NCI-H2196 (cell line): Measurements from ENCODE around the gene USP3.
"Not testable (repeated sequence)": the region's sequence is repeated elsewhere in the genome, so short reads cannot be mapped to it uniquely, and the experiment has no call there.

Experiments used
- DNase-seq: peaks from one replicate; lab custom pipeline; 2025; ENCODE audit not compliant: unreplicated experiment; lab: John Stamatoyannopoulos, UW

The USP3 gene

DNA sequence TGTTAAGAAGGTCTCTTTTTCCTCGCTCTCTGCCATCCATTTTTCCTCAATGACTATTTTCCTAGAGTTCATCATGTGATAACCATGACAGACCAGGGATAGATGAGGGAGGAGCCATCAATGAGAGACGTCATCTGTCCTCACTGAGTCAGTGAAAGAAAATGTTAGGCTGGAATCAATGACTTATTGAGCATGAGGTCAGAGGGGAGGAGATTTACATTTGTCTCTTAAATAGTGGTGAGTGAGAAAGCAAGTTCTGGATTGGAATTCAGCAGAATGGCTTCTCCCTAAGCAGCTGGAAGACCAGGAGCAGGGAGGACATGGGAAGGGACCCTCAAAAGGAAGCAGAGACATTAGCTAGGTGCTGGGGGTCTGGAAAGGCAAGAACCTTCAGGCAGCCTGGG is 28.2 kb upstream of the USP3 start:
- DNase-seq = no peak

DNA sequence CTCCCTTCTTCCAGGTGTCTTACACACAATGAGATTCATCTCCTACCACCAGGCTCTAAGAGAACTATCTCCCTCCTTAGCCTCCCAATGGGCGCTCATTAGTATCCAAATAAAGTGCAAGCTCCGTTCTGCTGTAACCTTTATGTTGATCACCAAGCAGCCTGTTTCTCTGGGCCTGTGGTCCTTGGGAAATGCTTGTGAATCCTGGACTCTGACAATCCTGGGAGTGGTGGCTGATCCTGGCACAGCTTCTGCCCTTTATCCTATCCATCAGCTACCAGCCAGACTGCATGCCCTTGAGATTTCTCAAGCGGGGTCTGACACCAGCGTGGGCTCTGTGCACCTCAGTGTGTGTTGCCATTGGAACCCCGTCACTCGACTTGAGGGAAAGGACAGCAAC is 26.1 kb upstream of the USP3 start:
- no peak for DNase-seq

DNA sequence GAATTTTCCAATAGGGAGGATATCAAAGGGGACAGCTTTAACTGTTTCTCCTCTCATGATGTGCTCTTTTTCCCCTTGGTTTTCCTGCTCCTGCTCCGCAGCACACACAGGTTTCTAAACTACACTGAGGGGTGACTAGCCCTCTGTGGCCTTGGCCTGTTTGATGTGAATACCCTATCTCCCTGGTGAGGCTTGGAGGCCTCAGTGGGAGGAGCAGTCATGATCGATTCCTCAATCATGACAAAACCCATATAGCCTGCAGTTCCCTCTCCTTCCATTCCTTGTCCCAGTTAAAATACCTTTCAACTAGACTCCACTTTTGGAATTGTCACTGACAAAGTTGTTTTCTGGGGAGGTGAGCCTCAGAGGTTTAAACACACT is 24.0 kb upstream of the USP3 start:
- no peak for DNase-seq

DNA sequence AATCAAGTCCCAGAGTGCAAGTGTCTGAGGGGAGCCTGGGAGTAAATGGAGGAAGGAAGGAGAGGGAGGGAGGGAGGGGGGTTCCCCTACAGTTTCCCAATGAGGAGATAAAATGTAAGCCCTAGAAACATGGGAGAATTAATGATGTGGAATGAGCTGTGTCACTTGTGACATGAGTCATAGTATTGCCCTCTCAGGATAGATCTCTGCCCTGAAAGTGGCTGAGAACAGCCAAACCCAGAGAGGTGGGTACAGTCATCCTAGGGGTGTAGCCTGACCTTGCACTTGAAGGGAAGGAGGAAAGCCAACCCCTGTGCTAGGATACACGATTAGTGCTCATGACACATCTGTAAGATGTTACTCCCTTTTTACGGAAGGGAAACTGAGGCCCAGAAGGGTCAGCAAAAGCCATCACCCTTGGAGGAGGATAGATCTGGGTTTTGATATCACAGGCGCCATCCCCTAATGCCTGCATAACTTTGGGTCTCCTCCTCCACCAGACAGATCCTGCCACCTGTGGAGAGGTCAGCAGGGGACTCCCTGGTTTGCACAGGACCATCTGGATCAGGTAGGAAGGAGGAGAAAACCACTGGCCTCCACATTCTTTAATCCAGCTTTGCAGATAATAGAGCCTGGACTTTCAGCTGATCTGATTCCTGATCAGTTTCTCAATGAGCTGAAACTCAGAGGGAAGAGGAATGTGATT is 23.1 kb upstream of the USP3 start:
- DNase-seq = no peak

DNA sequence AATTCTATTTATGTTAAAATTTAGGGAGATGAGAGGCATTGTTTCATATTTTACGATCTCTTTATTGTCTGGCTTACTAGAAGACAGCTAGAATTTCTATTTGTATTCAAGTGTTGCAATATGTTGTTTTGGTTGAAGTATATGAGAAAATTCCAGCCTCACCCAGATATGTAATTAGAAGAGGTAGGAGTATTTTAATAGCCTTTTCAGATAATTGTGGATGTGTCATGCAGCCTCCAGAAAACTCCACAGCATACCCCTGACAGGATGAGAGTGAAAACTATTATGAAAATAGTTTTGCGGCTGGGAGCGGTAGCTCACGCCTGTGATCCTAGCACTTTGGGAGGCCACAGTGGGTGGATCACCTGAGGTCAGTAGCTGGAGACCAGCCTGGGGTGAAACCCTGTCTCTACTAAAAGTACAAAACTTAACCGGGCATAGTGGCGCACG is 21.5 kb upstream of the USP3 start:
- DNase-seq = no peak

DNA sequence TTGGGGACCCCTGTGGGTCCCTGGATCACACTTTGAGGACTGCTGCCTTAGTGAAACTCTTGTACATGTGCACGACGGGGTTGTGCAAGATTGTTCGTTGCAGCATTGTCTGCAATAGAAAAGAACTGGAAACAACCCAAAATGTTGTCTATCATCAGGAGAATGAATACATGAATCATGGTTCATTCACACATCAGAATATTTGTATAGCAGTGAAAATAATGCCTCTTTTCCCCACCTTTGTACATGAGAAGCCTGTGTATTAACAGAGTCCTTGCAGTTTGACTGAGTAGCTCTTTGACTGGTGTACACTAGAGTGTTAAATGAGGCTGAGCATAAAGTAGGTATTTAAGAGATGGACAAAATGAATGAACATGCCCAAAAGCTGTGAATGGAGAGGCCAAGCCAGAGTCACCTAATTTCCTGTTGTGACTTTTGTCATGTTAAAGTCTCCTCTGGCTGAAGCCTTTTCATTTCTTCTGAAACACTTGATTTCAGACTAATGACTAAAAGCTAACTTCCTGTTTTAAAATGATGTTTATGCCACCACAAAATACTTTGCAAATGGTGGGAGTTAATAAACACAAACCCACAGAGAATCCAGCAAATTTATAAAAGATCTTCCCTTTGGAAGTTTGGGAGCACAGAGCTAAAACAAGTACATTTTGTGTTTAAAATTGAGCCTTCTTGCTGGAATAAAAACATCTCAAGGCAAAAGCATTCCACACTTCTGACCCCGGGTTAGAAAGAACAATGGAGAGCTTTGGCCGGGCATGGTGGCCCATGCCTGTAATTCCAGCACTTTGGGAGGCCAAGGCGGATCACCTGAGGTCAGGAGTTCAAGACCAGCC is 20.6 kb upstream of the USP3 start:
- DNase-seq = no peak

DNA sequence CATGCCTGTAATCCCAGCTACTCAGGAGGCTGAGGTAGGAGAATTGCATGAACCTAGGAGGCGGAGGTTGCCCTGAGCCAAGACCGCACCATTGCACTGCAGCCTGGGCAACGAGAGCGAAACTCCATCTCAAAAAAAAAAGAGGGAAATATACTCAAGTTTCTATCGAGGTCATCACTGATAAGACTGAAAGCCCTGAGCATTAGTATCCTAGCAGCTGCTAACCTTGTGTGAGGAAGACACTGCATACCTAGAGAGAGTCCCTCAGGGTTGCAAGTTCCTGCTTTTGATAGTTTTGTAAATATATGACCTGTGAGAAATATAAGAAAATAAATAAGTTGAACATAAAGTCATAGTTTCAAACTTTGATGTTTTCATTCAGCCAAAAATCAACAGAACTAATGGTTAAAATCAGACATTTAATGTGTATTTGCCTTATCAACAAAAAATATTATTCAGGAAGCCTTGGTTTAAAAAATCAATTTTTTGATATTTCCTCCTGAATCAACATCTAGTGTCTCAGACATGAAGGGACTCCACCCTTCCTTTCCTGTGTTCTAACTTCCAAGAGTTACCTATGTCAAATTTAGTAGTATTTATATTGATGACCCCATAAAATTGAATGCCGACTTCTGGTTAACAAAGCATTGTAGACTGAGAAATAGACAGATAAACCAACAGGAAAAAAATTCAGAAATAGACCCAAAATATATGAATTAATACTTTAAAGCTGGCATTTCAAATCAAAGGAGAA is 19.8 kb upstream of the USP3 start:
- DNase-seq = no peak

DNA sequence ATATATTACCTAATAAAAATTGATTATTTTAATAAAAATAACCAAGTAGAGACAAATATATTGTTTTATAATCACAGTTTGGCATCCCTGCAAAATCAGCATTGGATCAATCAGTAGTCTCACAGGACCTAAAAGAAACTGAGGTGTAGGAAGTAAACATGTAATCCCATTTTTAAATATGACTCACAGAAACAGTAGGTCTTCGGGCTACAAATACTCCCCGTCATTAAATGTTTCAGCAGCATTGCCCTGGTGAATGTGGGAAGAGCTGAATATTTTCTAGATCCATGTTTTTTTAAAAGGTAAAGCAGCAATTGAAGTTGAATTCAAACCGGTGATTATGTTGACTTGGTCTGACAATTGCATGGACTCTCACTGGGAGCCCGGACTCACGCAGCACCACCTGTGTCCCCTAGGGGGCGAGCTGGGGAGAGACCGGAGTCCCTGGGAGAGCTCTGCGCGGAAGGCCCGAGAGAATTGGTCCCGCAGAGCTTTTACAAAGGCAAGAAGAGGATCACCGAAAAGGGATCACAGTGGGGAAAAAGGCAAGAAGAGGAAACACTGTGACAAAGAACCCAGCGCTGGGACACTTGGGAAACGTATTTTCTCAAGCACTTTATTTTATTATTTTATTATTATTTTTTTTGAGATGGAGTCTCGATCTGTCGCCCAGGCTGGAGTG is 17.2 kb upstream of the USP3 start:
- peak; percentile 16 for DNase-seq

DNA sequence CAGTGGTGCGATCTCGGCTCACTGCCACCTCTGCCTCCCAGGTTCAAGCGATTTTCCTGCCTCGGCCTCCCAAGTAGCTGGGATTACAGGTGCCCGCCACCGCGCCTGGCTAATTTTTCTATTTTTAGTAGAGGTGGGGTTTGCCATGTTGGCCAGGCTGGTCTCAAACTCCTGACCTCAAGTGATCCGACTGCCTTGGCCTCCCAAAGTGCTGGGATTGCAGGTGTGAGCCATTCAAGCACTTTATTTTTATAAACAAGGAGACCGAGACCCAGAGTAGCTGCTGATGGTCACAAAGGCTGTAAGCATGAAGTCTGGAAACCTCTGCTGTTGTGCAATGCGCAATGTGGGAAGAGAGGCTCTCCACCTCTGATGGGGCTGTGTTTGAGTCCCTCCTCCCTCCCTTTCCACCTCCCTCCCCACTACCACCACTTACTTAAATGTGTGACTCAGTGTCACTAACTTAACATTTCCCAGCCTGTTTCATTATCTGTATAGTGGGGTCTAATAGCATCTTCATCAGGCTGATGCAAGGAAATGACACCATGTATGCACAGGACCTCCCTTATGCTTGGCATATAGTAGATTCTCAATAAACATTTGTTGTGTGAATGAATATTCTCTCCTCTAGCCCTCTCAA is 16.5 kb upstream of the USP3 start:
- not testable (repeated sequence) for DNase-seq

DNA sequence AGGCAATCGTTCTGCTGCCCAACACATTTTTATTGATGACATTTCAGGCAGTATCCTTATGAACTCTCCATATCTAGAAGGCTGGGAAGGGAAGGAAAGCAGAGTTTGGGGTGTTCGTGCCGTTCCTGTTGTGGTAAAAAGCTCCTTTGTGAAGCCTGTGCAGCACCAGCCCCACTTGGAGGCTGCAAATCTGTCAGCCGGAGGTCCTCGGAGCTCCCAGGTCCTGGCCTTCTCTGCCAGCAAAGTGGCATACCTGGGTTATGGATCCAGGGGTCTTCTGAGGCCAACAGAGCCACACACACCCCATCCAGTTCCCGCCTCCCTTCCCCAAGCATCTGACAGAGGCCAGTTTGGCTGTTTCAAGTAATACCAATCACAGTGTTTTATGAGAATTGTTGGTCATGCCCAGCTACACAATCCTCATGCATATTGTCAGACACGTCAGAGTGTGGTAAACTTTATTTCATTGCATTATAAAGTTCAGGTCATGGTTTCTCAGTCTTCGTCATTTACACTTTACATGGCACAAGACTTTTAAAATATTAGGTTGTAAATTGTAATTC is 15.9 kb upstream of the USP3 start:
- no peak for DNase-seq

DNA sequence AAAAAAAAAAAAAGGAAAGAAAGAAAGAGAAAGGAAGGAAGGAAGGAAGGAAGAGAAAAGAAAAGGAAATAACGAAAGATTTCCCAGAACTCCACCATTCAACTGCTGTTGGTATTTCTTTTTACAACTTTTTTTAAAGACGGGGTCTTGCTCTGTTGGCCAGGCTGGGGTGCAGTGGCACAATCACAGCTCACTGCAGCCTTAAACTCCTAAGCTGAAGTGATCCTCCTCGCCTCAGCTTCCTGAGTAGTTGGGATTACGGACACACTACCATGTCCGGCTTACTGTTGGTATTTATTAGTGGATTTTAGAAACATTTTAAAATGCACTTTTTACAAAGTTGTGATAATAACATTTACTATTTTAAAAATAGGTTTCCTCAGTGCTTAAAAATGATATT is 15.0 kb upstream of the USP3 start:
- no peak for DNase-seq

DNA sequence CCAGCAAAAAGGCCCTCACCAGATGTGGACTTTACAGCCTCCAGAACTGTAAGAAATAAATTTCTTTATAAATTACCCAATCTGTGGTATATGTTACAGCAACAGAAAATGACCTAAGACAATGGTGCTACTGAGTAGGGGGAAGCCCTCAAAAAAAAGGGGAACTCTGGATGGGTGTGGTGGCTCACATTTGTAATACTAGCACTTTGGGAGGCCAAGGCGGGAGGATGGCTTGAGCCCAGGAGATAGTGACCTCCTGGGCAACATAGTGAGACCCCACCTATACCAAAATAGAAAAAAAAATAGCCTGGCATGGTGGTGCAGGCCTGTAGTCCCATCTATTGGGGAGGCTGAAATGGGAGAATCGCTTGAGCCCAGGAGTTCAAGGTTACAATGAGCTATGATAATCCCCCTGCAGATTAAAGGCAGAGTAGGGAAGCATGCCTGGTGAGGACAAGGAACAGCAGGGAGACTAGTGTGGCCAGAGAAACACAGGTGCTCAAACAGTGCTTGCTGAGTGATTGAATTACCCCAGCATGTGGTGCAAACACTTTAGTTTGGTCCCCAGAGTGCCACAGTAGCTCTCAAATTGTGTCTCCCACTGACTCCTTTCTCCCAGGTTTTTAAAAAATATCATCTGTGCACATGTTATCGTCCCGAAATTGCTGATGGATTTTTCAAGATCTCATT is 13.9 kb upstream of the USP3 start:
- DNase-seq = no peak

DNA sequence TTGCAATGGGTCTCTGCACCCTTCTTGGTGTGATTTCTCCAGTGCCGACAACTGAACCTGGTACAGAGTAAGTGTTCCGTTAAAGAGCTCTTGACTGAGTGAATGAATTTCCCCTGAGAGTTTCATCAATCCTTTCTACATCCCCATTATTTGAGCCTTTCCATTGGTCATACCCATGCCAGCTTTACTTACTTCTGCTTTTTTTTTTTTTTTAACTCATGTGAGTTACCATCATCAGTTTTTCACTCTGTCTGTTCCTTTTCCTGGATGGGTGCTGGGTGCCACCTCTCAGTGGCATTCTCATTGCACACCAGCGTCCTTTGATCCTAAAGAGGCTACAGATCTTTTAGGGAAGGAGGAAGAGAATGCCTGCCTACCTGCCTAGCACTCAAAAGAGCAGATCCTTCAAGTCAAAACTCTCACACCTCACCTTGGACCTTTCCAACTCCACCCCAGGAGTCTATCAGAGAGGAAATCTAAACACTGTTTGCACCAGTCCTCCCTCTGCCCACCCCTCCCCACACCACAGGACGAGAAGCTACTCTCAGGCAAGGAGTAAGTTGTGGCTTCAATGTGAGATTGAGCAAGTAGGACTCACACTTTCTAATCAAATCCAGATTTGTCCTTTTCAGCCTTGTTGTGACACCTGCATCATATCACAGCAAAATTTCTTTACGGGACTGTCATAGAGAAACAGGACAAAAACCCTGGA is 13.1 kb upstream of the USP3 start:
- DNase-seq = no peak

DNA sequence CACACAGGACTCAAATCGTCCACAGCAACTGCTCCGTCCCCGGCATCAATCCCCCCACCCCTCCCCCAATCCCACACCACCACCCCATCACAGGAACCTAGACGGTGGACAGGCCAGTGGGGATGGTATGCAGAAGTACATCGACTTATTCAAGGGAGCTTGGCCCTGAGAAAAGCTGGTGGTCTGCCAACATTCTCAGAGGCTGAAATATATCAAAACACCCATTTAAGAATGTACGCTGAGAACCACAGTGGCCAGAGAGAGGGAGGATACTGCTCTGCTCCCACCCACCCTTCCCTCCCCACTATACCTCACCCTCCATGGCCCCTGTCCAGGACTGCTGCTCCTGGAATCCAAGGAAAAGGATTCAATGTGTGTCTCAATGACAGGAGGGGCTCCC is 12.4 kb upstream of the USP3 start:
- DNase-seq = no peak

DNA sequence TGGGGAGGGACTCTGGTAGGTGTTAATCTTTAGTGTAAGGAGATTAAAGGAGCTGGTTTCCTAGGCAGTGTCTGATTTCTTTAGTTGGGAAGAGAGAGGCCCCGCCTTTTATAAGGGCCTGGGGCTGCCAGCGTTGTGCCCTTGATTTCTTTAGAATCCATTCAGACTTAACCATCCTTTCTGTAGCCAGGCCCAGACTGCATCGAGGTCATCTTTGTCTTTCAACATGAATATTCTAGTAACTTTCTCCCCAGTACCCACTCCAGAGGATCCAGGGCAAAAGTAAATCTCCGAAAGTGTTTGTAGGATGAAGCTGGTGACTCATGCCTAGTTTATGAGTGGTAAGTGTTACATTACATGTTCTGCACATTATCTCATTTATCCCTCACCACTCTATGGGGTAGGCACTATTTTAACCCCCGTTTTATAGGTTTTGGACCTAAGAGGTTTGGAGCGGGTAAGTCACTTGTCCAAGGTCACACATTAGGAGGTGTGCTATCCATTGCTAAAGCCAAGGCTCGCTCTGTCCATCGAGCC is 11.8 kb upstream of the USP3 start:
- no peak for DNase-seq

DNA sequence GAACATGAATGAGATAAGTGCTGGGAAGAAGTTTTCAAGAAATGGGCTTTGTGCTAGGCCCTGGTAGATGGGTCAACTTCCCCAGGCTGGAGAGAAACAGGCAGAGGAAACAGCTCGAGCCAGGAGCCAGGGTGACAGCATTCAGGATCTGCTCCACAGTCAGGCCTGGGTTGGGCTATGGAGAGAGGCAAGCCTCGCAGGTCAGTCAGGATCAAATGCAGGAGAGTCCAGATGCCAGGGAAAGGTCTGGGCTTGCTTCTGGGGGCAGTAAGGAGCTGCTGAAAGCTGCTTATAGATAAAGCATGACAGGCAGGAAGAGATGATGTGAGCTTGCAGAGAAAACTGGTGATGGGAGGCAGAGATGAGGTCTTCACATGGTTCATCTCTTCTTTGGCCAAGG is 11.0 kb upstream of the USP3 start:
- no peak for DNase-seq

DNA sequence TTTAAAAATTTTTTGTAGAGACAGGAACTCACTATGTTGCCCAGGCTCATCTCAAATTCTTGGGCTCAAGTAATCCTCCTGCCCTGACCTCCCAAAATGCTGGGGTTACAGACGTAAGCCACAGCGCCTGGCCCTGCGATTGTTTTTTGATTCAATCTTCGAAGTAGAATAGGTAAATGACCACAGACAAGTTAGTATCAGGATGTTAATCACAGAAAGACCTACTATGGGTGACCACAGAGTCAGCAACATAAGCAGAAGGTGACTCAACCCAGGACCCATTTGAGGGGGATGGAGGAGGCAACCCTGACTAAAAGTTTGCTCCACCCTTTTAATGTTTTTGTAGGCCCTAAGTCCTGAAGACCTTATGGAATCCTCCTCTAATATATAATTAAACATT is 10.0 kb upstream of the USP3 start:
- no peak for DNase-seq

DNA sequence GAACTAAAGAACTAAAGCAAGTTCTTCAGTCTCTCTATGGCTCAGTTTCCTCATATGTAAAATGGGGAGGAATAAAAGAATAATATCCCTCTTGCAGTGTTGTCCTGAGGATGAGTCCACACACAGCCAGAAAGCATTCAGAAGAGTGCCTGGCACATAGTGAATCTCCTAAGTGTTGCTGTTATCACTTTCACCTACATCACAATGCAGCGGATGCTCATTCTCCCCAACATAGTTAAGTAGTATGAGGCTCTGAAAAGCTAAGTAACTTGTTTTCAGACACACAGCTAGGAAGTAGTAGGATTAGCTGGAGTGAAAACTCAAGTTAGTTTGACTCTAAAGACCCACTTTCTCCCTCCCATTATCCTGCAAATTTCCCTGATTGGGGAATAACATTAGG is 9.1 kb upstream of the USP3 start:
- no peak for DNase-seq
